GM23248 (cell line): ENCODE measurements around the gene DIDO1. TPM values are rescaled to one million over a fixed set of nuclear protein-coding genes. Genes with fewer than 3 reads are reported as not detected.

Experiments
- DNase-seq: peaks from one replicate; pipeline ENCODE4 v3.0.0-alpha.2; 2015
- H2AFZ ChIP-seq: fragments of 200-600 bp; sonication (generic); 2 replicates; pipeline ENCODE4 v1.6.1; 2016; ENCODE audit warnings: antibody characterized with exemption
- H3F3A ChIP-seq: fragments of 200-600 bp; sonication (generic); 2 replicates; pipeline ENCODE4 v1.6.1; 2016; ENCODE audit warnings: mild to moderate bottlenecking, antibody characterized with exemption, mixed run types; ENCODE audit not compliant: insufficient read depth
- H3K27ac ChIP-seq: fragments of 200-600 bp; sonication (generic); 2 replicates; pipeline ENCODE4 v1.5.1; 2016; ENCODE audit warnings: mild to moderate bottlenecking
- H3K27me3 ChIP-seq: fragments of 200-600 bp; sonication (generic); replicated peaks from 2 replicates; pipeline ENCODE4 v1.6.1; 2016; ENCODE audit warnings: mild to moderate bottlenecking; ENCODE audit not compliant: insufficient read depth
- H3K36me3 ChIP-seq: fragments of 200-600 bp; sonication (generic); 2 replicates; pipeline ENCODE4 v1.6.1; 2016; ENCODE audit warnings: low read depth, mild to moderate bottlenecking
- H3K4me1 ChIP-seq: fragments of 200-600 bp; sonication (generic); 2 replicates; pipeline ENCODE4 v1.6.1; 2016; ENCODE audit warnings: mild to moderate bottlenecking; ENCODE audit not compliant: insufficient read depth
- H3K4me2 ChIP-seq: fragments of 200-600 bp; sonication (generic); one replicate; pipeline ENCODE4 v1.6.1; 2016; ENCODE audit warnings: mild to moderate bottlenecking; ENCODE audit not compliant: unreplicated experiment
- H3K4me3 ChIP-seq: fragments of 200-600 bp; sonication (generic); 2 replicates; pipeline ENCODE4 v1.5.1; 2016; ENCODE audit warnings: mild to moderate bottlenecking
- H3K79me2 ChIP-seq: fragments of 200-600 bp; sonication (generic); 2 replicates; pipeline ENCODE4 v1.6.1; 2016; ENCODE audit warnings: mild to moderate bottlenecking; ENCODE audit not compliant: insufficient read depth
- H3K9ac ChIP-seq: fragments of 200-600 bp; sonication (generic); 2 replicates; pipeline ENCODE4 v1.6.1; 2016; ENCODE audit warnings: mild to moderate bottlenecking
- H3K9me2 ChIP-seq: fragments of 200-600 bp; sonication (generic); 2 replicates; pipeline ENCODE4 v1.6.1; 2016; ENCODE audit warnings: mixed run types, mild to moderate bottlenecking, moderate library complexity; ENCODE audit not compliant: insufficient read depth
- H3K9me3 ChIP-seq: fragments of 200-600 bp; sonication (generic); one replicate; pipeline ENCODE4 v1.6.1; 2017; ENCODE audit warnings: low read depth
- H4K20me1 ChIP-seq: fragments of 200-600 bp; sonication (generic); 2 replicates; pipeline ENCODE4 v1.6.0; 2016; ENCODE audit not compliant: insufficient read depth
- EZH2 ChIP-seq: fragments of 200-600 bp; sonication (generic); IDR thresholded peaks from 2 replicates; pipeline ENCODE4 v1.6.1; 2018; ENCODE audit warnings: antibody characterized with exemption, mild to moderate bottlenecking; ENCODE audit not compliant: insufficient read depth, poor library complexity, severe bottlenecking
- EZH2phosphoT487 ChIP-seq: fragments of 200-600 bp; sonication (generic); IDR thresholded peaks from 2 replicates; pipeline ENCODE4 v1.6.1; 2018; ENCODE audit warnings: antibody characterized with exemption, moderate library complexity, mild to moderate bottlenecking, low read depth; ENCODE audit not compliant: insufficient read depth
- WGBS, 2 experiments: methylation state at CpG; one replicate each; pipeline ENCODE4 v1.1.6; 2015 to 2017; ENCODE audit warnings: low lambda C conversion rate in 2 of 2, low coverage in 1 of 2; ENCODE audit errors: missing lambda C conversion rate in 2 of 2; 5-methylcytosine and 5-hydroxymethylcytosine counted together
- in situ Hi-C: fragments of 300-500 bp; cut with MboI; formaldehyde crosslinking; loops from 2 replicates; pipeline ENCODE4 v1.15.0; 2020
- polyA plus RNA-seq: library from polyadenylated mRNA; unstranded; fragments of >200 nt; fragmentation: Nextera tagmentation; extraction: Ambion mirVana; gene quantifications from 2 replicates; pipeline ENCODE4 v1.2.1, GENCODE V29; 2016
- total RNA-seq: library from RNA; depleted of rRNA; stranded (reverse); fragments of >200 nt; shearing (Covaris generic); gene quantifications from 2 replicates; pipeline ENCODE4 v1.2.3, GENCODE V29; 2014

Gene DIDO1
- total and polyA plus RNA-seq, 2 experiments from 2014 or later = 16.2 to 37.1 TPM

DNA sequence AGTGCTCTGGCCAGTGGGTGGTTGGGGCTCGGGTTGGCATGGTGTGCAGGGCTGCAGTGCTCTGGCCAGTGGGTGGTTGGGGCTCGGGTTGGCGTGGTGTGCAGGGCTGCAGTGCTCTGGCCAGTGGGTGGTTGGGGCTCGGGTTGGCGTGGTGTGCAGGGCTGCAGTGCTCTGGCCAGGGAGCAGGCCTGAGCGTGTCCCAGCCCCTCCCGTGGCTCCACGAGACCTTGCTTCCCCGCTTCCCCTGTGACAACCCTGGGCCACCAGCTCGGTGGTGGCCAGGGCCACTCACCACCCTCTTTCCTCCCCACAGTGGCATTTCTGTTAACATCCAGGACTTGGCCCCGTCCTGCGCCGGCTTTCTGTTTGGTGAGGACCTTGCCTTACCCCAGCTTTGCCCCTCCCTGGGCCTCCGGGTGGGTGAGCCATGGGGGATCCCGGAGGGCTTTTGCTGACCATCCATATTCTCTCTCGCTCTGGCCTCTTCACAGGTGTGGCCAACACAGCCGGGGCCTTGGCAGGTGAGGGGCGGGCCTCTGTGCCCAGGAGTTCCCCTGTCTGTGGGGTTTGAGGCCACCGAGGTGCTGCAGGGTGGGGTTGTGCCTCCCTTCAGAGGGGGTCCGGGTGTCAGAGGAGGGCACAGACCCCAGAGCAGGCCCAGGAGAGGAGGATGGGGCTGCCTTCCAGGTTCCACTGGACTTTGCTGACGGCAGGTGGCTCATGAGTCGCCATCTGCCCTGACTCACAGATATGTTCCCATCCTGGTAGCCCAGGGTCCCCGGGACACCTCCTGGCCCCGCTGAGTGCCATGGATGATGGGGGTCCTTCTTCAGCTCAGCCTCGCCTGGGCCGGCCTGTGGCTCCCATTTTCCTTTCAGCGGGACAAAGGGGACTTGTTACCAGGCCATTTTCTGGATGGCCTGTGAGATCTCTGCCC, 40.2 kb upstream of the DIDO1 start:
- no peaks in the 10 kb centered on the region for H3K36me3 ChIP-seq
- no peak overlapping the region for H3K9ac ChIP-seq
- H3K4me2 ChIP-seq = no peak overlapping the region
- in situ Hi-C loops = no loop called here
- no peaks in the 10 kb centered on the region for H3F3A ChIP-seq
- TF ChIP-seq EZH2 = no peak
- TF ChIP-seq EZH2phosphoT487 = no peak
- peaks cover 4% of the 10 kb centered on the region; the same call in 1 of the 2 replicates for H3K27me3 ChIP-seq
- no peak overlapping the region for H2AFZ ChIP-seq
- no peaks in the 10 kb centered on the region for H3K79me2 ChIP-seq
- H3K9me2 ChIP-seq = no peaks in the 10 kb centered on the region
- WGBS, 2 experiments = 79 to 81% methylated on average over 18 to 26 of the region's 27 CpGs
- no peaks in the 10 kb centered on the region for H3K9me3 ChIP-seq
- no peak for DNase-seq
- no peak overlapping the region for H3K27ac ChIP-seq
- H3K4me3 ChIP-seq = no peak overlapping the region
- no peaks in the 10 kb centered on the region for H3K4me1 ChIP-seq
- no peaks in the 10 kb centered on the region for H4K20me1 ChIP-seq

DNA sequence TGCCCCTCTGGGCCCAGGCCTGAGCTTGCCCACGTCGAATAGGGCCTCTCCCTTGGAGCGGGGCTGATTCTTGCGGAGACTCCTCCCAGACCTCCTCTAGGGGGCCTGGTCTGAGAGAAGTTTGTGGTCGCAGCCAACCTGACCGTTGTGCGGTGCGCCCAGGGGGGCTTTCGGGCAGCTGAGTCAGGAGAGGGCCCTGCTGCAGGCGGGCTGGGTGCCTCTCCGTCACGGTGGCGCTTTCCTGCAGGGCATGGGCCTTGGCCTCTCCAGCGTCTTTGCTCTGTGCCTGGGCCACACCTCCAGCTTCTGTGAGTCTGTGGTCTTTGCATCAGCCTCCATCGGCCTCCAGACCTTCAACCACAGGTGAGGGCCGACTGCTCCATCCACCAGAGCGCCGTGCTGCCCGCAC, 39.1 kb upstream of the DIDO1 start:
- Histone ChIP-seq H3K4me2 (no peak overlapping the region), H4K20me1 (no peaks in the 10 kb centered on the region), H3K4me3 (no peak overlapping the region), H2AFZ (no peak overlapping the region), H3K9me2 (no peaks in the 10 kb centered on the region), H3K4me1 (no peaks in the 10 kb centered on the region), H3K27ac (no peak overlapping the region), H3K9me3 (no peaks in the 10 kb centered on the region), H3K79me2 (no peaks in the 10 kb centered on the region), H3F3A (no peaks in the 10 kb centered on the region), H3K36me3 (no peaks in the 10 kb centered on the region), H3K27me3 (peaks cover 4% of the 10 kb centered on the region; the same call in 1 of the 2 replicates), H3K9ac (no peak overlapping the region)
- 86 to 89% methylated on average over 18 to 19 of the region's 19 CpGs for WGBS, 2 experiments
- no peak for TF ChIP-seq EZH2phosphoT487
- DNase-seq = no peak
- in situ Hi-C loops = no loop called here

DNA sequence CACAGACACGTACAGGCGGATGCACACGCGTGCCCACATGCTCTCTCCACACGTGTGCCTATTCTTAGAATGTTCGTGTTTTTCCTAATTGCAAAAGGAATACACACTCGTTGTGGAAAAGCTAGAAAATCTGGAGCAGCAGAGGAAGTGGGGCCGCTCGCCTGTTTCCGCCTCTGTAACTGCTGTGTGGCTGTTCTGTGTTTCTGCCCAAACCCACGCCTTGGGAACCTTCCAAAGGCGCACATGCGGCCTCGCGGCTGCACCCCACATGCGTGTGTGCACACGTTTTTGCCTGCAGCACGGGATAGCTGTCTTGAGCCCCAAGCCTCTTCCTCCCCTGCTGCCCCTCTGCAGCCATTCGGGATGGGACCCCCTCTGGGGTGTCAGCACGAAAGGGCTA, 38.4 kb upstream of the DIDO1 start:
- in situ Hi-C loops = no loop called here
- Histone ChIP-seq H3K9me2 (no peaks in the 10 kb centered on the region), H3K4me2 (no peak overlapping the region), H3K27me3 (peaks cover 4% of the 10 kb centered on the region; the same call in 1 of the 2 replicates), H2AFZ (no peak overlapping the region), H3K9ac (no peak overlapping the region), H3K9me3 (no peaks in the 10 kb centered on the region), H3F3A (no peaks in the 10 kb centered on the region), H3K36me3 (no peaks in the 10 kb centered on the region), H3K27ac (no peak overlapping the region), H3K4me1 (no peaks in the 10 kb centered on the region), H3K79me2 (no peaks in the 10 kb centered on the region), H4K20me1 (no peaks in the 10 kb centered on the region), H3K4me3 (no peak overlapping the region)
- TF ChIP-seq EZH2phosphoT487 (no peak), EZH2 (no peak)
- no peak for DNase-seq
- 63 to 64% methylated on average over 18 to 20 of the region's 20 CpGs for WGBS, 2 experiments

DNA sequence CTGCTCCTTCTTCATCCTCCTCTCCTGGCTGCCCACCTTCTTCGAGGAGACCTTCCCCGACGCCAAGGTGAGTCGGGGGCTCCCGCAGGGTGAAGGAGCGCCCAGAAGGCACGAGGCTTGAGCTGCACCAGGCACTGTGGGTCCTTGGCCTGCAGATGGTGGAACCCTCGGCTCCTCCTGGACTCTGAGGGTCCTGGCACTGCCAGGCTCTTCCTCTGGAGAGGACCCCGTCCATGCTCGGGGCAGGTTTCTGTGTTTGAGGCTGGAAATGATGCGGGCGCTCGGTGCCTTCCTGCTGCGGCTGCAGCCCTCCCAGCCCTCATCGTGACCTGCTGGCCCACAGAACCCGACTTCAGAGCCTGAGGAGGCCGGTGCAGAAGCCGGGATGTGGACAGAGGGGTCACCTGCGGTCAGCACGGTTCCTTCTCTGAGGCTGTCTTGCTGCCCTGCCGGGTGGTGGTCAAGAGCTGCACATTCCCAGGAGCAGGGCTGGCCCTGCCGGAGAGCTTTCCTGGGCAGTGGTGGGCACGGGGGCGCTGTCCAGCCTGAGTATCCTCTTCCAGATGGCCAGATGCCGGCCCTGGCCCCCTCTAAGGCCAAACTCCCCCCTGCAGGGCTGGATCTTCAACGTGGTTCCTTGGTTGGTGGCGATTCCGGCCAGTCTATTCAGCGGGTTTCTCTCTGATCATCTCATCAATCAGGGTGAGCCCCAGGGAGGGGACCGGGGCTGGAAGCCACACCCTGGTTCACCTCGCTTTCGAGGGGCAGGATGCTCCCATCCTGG, 37.5 kb upstream of the DIDO1 start:
- no peaks in the 10 kb centered on the region for H3K79me2 ChIP-seq
- no peaks in the 10 kb centered on the region for H3K9me3 ChIP-seq
- no peaks in the 10 kb centered on the region for H3K4me1 ChIP-seq
- no peak overlapping the region for H3K9ac ChIP-seq
- H2AFZ ChIP-seq = no peak overlapping the region
- no peaks in the 10 kb centered on the region for H3K36me3 ChIP-seq
- no peaks in the 10 kb centered on the region for H3K9me2 ChIP-seq
- no peaks in the 10 kb centered on the region for H3F3A ChIP-seq
- in situ Hi-C loops = no loop called here
- H4K20me1 ChIP-seq = no peaks in the 10 kb centered on the region
- no peak overlapping the region for H3K4me3 ChIP-seq
- peaks cover 4% of the 10 kb centered on the region; the same call in 1 of the 2 replicates for H3K27me3 ChIP-seq
- WGBS, 2 experiments = 80 to 81% methylated on average over 25 to 29 of the region's 32 CpGs
- H3K27ac ChIP-seq = no peak overlapping the region
- DNase-seq = no peak
- TF ChIP-seq EZH2 (no peak), EZH2phosphoT487 (no peak)
- H3K4me2 ChIP-seq = no peak overlapping the region
